HL-60 (cell line): ENCODE data around the gene INTS7.

Source experiments
- CTCF ChIP-seq: IDR thresholded peaks from one replicate; pipeline ENCODE4 v1.5.1; 2011; ENCODE audit warnings: low read length, control low read depth, inconsistent platforms; ENCODE audit not compliant: insufficient read depth
- POLR2AphosphoS5 ChIP-seq: IDR thresholded peaks from 2 replicates; pipeline ENCODE4 v1.6.1; 2012; ENCODE audit warnings: low read depth

GRCh38 chr1:212082765-212083406, 47.5 kb upstream of the INTS7 start:
- TF ChIP-seq POLR2AphosphoS5: no peak
- no peak for TF ChIP-seq CTCF
